GM20000 (cell line): ENCODE measurements around the gene EFHD1.
A peak's percentile ranks its signal among the peaks of the same experiment; 100 is the strongest.

Experiments
- DNase-seq: peaks from one replicate; pipeline ENCODE4 v3.0.0; 2012; ENCODE audit warnings: low spot score
- TF ChIP-seq, protein P1 (sequence below): IDR thresholded peaks from 2 replicates; pipeline ENCODE4 v1.5.1; 2012; ENCODE audit warnings: mild to moderate bottlenecking, control low read depth; ENCODE audit errors: extremely low read depth, missing control alignments

EFHD1 gene

DNA sequence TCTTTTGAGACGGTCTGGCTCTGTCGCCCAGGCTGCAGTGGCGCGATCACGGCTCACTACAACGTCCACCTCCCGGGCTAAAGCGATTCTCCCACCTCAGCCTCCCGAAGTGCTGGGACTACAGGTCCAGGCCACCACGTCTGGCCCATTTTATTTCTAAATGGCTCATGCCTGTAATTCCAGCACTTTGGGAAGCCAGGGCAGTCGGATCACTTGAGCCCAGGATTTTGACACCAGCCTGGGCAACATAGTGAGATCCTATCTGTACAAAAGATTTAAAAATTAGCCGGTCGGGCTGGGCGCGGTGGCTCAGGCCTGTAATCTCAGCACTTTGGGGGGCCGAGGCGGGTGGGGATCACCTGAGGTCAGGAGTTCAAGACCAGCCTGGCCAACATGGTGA is 26.4 kb upstream of the EFHD1 start:
- no peak for DNase-seq
- TF ChIP-seq, protein P1, sequence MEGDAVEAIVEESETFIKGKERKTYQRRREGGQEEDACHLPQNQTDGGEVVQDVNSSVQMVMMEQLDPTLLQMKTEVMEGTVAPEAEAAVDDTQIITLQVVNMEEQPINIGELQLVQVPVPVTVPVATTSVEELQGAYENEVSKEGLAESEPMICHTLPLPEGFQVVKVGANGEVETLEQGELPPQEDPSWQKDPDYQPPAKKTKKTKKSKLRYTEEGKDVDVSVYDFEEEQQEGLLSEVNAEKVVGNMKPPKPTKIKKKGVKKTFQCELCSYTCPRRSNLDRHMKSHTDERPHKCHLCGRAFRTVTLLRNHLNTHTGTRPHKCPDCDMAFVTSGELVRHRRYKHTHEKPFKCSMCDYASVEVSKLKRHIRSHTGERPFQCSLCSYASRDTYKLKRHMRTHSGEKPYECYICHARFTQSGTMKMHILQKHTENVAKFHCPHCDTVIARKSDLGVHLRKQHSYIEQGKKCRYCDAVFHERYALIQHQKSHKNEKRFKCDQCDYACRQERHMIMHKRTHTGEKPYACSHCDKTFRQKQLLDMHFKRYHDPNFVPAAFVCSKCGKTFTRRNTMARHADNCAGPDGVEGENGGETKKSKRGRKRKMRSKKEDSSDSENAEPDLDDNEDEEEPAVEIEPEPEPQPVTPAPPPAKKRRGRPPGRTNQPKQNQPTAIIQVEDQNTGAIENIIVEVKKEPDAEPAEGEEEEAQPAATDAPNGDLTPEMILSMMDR: no peak

DNA sequence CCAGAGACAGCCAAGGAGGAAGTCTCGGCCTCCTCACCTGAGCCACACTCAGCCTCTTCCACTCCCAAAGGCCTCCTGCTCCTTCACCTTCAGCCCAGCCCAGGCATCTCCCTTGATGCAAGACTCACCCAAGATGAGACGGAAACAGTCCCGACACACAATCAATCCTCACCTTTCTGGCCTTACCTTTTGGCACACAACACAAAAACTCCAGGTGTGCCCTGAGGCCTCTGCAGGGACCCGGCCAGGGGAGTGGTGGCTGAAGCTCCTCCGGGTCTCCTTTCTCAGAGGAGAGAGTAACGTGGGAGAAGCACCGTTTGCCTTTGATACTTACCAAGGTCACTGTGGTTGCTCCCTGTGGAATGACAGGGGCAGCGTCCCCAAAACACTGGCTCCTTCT is 23.8 kb upstream of the EFHD1 start:
- TF ChIP-seq, protein P1: no peak
- no peak for DNase-seq

- TF ChIP-seq, protein P1: no peak
- DNase-seq: no peak
Measured at GRCh38 chr2:232610081-232610480, 23.3 kb upstream of the EFHD1 start.

DNA sequence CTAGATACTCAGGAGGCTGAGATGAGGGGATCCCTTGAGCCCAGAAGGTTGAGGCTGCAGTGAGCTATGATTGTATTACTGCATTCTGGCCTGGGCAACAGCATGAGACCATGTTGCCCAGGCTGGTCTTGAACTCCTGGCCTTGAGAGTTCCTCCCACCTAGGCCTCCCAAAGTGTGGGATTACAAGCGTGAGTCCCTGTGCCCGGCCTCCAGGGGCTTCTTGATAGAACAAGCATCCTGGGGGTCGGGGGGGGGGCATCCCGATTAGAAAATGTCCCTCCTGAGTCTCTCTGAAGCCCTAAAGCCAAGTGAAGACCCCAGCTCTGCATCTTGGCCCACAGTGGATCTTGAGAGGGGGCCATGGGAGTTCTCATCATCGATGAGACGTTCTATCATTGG is 22.3 kb upstream of the EFHD1 start:
- TF ChIP-seq, protein P1: no peak
- DNase-seq: no peak

GRCh38 chr2:232611559-232612218 is 21.7 kb upstream of the EFHD1 start:
- peak; percentile 69 for DNase-seq

GRCh38 chr2:232613538-232614134 is 19.8 kb upstream of the EFHD1 start:
- DNase-seq: no peak
- TF ChIP-seq, protein P1: no peak

More at GRCh38 chr2:232611559-232612218, 21.7 kb upstream of the EFHD1 start:
- TF ChIP-seq, protein P1: peak; percentile 79

GRCh38 chr2:232615339-232615738 is 18.1 kb upstream of the EFHD1 start:
- DNase-seq: no peak
- TF ChIP-seq, protein P1: no peak
